Fibroblast of pulmonary artery (primary cell): ENCODE results near the gene TCEA3.

Experiments
- DNase-seq: peaks from one replicate; pipeline ENCODE4 v3.0.0-alpha.2; 2010; ENCODE audit warnings: low read depth
- H3K4me3 ChIP-seq: replicated peaks from 2 replicates; pipeline ENCODE4 v1.5.1; 2011; ENCODE audit warnings: low read depth, mild to moderate bottlenecking, control low read depth, low read length, moderate library complexity
- TF ChIP-seq, protein P1 (sequence below): IDR thresholded peaks from 2 replicates; pipeline ENCODE4 v1.5.1; 2011; ENCODE audit warnings: mild to moderate bottlenecking, control low read depth, low read length, inconsistent platforms; ENCODE audit errors: missing control alignments

TCEA3 gene

DNA sequence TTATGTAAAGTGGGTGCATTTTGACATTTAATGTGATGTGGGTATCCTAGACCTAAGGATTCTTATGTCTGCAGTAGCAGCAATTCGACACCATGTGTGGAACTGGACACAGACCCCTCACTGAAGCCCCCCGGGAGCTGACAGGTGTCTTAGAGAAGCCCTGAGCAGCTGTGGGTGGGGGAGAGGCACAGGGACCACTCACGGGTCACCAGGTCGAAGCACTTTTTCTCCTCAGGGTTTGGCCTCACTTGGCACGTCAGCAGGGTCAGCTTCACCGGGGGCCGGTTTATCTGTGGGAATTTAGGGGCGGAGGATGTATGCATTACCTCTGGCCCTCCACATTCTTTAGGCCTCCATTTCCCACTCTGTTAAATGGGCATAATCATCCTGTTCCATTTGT is 14.0 kb upstream of the TCEA3 start:
- no peak for DNase-seq
- TF ChIP-seq, protein P1, sequence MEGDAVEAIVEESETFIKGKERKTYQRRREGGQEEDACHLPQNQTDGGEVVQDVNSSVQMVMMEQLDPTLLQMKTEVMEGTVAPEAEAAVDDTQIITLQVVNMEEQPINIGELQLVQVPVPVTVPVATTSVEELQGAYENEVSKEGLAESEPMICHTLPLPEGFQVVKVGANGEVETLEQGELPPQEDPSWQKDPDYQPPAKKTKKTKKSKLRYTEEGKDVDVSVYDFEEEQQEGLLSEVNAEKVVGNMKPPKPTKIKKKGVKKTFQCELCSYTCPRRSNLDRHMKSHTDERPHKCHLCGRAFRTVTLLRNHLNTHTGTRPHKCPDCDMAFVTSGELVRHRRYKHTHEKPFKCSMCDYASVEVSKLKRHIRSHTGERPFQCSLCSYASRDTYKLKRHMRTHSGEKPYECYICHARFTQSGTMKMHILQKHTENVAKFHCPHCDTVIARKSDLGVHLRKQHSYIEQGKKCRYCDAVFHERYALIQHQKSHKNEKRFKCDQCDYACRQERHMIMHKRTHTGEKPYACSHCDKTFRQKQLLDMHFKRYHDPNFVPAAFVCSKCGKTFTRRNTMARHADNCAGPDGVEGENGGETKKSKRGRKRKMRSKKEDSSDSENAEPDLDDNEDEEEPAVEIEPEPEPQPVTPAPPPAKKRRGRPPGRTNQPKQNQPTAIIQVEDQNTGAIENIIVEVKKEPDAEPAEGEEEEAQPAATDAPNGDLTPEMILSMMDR = no peak
- H3K4me3 ChIP-seq = no peak overlapping the region

DNA sequence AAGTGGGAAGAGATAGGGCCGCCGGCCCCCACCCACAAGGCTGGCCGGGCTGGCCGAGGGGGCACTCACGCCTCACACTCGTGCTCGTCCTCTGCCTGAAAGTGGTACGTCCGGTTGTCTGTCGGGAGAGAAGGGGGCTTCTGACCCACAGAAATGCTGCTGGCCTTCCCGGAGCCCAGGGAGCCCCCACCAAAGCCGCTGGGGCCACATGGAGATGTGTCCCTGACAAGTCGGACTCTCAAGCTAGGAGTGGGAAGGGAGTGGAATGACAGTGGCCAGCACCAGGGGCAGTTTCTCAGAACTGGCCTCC is 12.8 kb upstream of the TCEA3 start:
- TF ChIP-seq, protein P1 = no peak
- no peak overlapping the region for H3K4me3 ChIP-seq
- DNase-seq = no peak

DNA sequence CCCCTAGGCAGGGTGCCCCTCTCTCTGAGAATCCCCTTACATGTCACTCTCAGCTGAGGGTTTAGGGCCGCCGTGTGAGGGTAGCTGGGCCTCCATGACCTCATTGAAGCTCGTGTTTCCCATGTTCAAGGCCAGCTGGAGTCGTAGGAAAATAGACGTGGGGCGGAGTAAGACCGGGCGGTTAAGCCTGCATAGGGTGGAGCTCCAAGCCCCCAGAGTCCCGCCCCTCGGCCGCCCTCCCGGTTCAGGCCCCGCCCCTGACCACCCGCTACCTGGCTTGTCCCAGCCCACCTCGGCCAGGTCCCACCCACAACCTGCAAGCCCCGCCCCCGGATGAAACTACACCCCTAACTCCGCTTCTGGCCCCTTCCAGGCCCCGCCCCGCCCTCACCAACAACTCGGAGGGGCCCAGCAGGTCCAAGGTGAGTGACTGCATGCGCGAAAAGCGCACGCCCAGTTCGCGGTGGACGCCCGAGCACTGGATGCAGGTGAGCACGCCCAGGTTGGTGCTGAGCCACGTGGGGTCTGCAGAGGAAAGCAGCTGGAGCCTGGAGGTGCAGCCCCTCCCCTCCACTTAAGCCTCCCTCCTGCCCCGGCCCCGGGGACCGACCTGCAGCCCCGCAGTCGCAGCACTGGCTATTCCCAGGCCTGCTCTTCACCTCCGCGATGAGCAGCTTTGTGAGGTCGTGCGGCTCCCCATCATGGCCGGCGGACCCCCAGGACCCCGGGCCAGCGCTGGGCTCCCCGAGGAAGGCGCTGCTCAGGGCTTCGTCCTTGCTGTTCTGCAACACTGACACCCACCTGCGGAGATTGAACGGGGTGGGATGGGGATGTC is 12.2 kb upstream of the TCEA3 start:
- H3K4me3 ChIP-seq = no peak overlapping the region
- TF ChIP-seq, protein P1 = no peak
- DNase-seq = no peak

DNA sequence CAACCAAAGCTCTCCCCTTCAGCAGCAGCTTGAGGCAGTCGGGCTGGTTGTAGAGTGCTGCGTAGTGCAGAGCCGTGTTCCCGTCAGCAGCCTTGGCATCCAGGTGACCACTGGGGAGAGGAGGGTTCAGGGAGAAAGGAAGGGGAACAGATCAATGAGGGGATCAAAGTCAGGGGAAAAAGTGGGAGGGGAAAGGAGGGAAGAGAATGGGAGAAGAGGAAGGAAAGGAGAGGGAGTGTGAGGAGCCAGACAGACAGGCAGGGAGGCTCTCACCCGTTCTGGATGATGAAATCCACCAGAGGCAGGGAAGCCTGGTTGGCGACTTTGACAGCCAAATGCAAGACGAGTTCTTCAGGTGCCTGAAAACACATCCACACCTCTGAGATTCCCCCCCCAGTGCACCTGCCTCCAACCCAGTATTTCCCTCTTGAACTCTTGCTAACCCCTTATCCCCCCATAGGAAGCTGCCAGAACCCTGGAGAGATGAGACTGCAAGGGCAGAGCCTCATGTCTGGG is 9.8 kb upstream of the TCEA3 start:
- H3K4me3 ChIP-seq = no peak overlapping the region
- TF ChIP-seq, protein P1 = no peak
- DNase-seq = no peak

DNA sequence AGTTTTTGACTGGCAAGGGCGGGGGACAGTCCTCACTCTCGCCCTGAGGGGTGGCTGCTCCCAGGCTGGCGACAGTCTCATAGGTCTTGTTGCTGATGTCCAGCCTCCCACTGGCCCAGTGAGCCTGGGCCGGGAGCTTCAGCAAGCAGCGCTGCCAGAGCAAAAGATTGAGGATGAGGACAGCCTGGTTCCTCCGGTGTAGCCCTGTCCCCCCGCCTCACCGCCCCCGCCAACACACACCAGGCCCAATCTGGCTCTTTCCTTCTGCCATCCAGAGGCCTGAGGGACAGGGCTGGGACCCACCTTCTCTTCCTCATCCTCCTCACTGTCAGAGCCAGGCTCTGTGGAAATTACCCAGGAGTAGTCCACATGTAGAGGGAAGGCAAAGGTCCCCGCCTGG is 8.6 kb upstream of the TCEA3 start:
- DNase-seq = no peak
- H3K4me3 ChIP-seq = no peak overlapping the region
- TF ChIP-seq, protein P1 = no peak

DNA sequence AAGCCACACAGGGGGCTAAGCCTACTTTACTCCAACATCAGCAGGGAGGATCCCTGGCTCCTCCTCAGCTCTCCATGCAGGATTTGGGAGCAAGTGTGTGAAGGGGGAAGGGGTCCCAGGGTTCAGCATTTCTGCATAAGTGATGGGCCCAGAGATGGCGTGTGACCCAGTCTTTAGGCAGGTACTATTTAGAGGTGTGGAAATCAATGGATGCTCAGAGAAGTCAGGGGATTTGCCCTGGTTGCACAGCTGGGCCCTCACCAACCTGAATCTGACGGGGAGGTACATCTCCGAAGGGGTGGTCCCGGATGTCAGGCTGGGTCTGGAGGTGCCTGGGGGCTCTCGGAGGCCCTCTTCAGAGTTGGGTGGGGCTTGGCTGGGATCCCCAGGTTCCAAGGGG is 6.9 kb upstream of the TCEA3 start:
- no peak overlapping the region for H3K4me3 ChIP-seq
- DNase-seq = no peak
- TF ChIP-seq, protein P1 = no peak

DNA sequence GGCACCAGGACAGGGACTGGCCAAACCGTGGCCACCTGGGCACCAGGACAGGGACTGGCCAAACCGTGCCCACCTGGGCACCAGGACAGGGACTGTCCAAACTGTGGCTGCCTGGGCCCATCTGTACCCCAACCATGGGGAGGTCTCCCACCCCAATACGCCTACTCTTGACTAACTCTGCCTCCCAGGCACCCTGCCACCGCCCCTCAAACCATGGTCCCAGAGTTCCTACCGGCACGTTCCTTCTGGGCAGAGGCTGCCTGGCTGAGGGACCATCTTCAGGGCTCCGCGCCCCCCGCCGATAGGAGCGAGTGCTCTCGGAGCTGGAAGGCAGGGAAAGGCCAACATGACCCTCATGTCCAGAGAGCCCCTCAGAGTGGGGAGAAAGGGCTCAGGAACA is 6.3 kb upstream of the TCEA3 start:
- no peak for DNase-seq
- H3K4me3 ChIP-seq = no peak overlapping the region
- TF ChIP-seq, protein P1 = no peak
